ENCODE measurements around the gene APOBEC3C.

APOBEC3C gene

GRCh38 chr22:39013942-39014722 is at the start of gene APOBEC3C:
APOBEC3C (plus strand) TSS chr22:39014257; CDS start chr22:39014363, 106 bp downstream.
- Histone ChIP-seq H3K27me3 (ENCODE audit: control insufficient read depth, insufficient read depth, low read length) (no peaks in the 10 kb centered on the region), H3K4me1 (ENCODE audit: control insufficient read depth, insufficient read depth, low read length) (peaks cover 40% of the 10 kb centered on the region), H3K36me3 (ENCODE audit: control insufficient read depth, insufficient read depth, low read length) (no peaks in the 10 kb centered on the region), H3K9me3 (ENCODE audit: control insufficient read depth, insufficient read depth, low read length) (no peaks in the 10 kb centered on the region), H3K9ac (ENCODE audit: low read depth, low read length) (peak within 1 kb of the TSS; percentile 9; the same call in 1 of the 2 replicates), H3K27ac (ENCODE audit: low read depth, low read length) (peak within 1 kb of the TSS; percentile 76), H3K4me3 (ENCODE audit: low read depth, low read length) (peak within 1 kb of the TSS; percentile 39)

GRCh38 chr22:38964306-38964705 is 49.8 kb upstream of the APOBEC3C start:
- Histone ChIP-seq H3K9me3 (ENCODE audit: control insufficient read depth, insufficient read depth, low read length) (no peaks in the 10 kb centered on the region), H3K9ac (ENCODE audit: low read depth, low read length) (no peak overlapping the region), H3K4me1 (ENCODE audit: control insufficient read depth, insufficient read depth, low read length) (no peaks in the 10 kb centered on the region), H3K4me3 (ENCODE audit: low read depth, low read length) (no peak overlapping the region), H3K27me3 (ENCODE audit: control insufficient read depth, insufficient read depth, low read length) (no peaks in the 10 kb centered on the region), H3K36me3 (ENCODE audit: control insufficient read depth, insufficient read depth, low read length) (no peaks in the 10 kb centered on the region), H3K27ac (ENCODE audit: low read depth, low read length) (no peak overlapping the region)

- no peaks in the 10 kb centered on the region for H3K4me1 ChIP-seq (ENCODE audit: control insufficient read depth, insufficient read depth, low read length)
- no peaks in the 10 kb centered on the region for H3K36me3 ChIP-seq (ENCODE audit: control insufficient read depth, insufficient read depth, low read length)
- H3K9me3 ChIP-seq (ENCODE audit: control insufficient read depth, insufficient read depth, low read length): no peaks in the 10 kb centered on the region
- H3K4me3 ChIP-seq (ENCODE audit: low read depth, low read length): no peak overlapping the region
- H3K27me3 ChIP-seq (ENCODE audit: control insufficient read depth, insufficient read depth, low read length): no peaks in the 10 kb centered on the region
- no peak overlapping the region for H3K27ac ChIP-seq (ENCODE audit: low read depth, low read length)
- H3K9ac ChIP-seq (ENCODE audit: low read depth, low read length): no peak overlapping the region
Observed at GRCh38 chr22:38964989-38965388, 49.1 kb upstream of the APOBEC3C start.

GRCh38 chr22:38965614-38966379 is 48.3 kb upstream of the APOBEC3C start:
- no peak overlapping the region for H3K9ac ChIP-seq (ENCODE audit: low read depth, low read length)
- H3K4me3 ChIP-seq (ENCODE audit: low read depth, low read length): no peak overlapping the region
- no peaks in the 10 kb centered on the region for H3K36me3 ChIP-seq (ENCODE audit: control insufficient read depth, insufficient read depth, low read length)
- H3K27ac ChIP-seq (ENCODE audit: low read depth, low read length): no peak overlapping the region
- no peaks in the 10 kb centered on the region for H3K27me3 ChIP-seq (ENCODE audit: control insufficient read depth, insufficient read depth, low read length)
- no peaks in the 10 kb centered on the region for H3K4me1 ChIP-seq (ENCODE audit: control insufficient read depth, insufficient read depth, low read length)
- H3K9me3 ChIP-seq (ENCODE audit: control insufficient read depth, insufficient read depth, low read length): no peaks in the 10 kb centered on the region

- Histone ChIP-seq H3K4me3 (ENCODE audit: low read depth, low read length) (no peak overlapping the region), H3K27me3 (ENCODE audit: control insufficient read depth, insufficient read depth, low read length) (no peaks in the 10 kb centered on the region), H3K9ac (ENCODE audit: low read depth, low read length) (no peak overlapping the region), H3K9me3 (ENCODE audit: control insufficient read depth, insufficient read depth, low read length) (no peaks in the 10 kb centered on the region), H3K4me1 (ENCODE audit: control insufficient read depth, insufficient read depth, low read length) (no peaks in the 10 kb centered on the region), H3K36me3 (ENCODE audit: control insufficient read depth, insufficient read depth, low read length) (no peaks in the 10 kb centered on the region), H3K27ac (ENCODE audit: low read depth, low read length) (no peak overlapping the region)
Observed at GRCh38 chr22:38966380-38966702, 47.7 kb upstream of the APOBEC3C start.

- Histone ChIP-seq H3K9me3 (ENCODE audit: control insufficient read depth, insufficient read depth, low read length) (no peaks in the 10 kb centered on the region), H3K4me3 (ENCODE audit: low read depth, low read length) (no peak overlapping the region), H3K9ac (ENCODE audit: low read depth, low read length) (no peak overlapping the region), H3K27me3 (ENCODE audit: control insufficient read depth, insufficient read depth, low read length) (no peaks in the 10 kb centered on the region), H3K4me1 (ENCODE audit: control insufficient read depth, insufficient read depth, low read length) (no peaks in the 10 kb centered on the region), H3K36me3 (ENCODE audit: control insufficient read depth, insufficient read depth, low read length) (no peaks in the 10 kb centered on the region), H3K27ac (ENCODE audit: low read depth, low read length) (no peak overlapping the region)
Observed at GRCh38 chr22:38966942-38967341, 47.1 kb upstream of the APOBEC3C start.

GRCh38 chr22:38967451-38968450 is 46.3 kb upstream of the APOBEC3C start:
- Histone ChIP-seq H3K27me3 (ENCODE audit: control insufficient read depth, insufficient read depth, low read length) (no peaks in the 10 kb centered on the region), H3K36me3 (ENCODE audit: control insufficient read depth, insufficient read depth, low read length) (no peaks in the 10 kb centered on the region), H3K4me1 (ENCODE audit: control insufficient read depth, insufficient read depth, low read length) (no peaks in the 10 kb centered on the region), H3K4me3 (ENCODE audit: low read depth, low read length) (no peak overlapping the region), H3K9me3 (ENCODE audit: control insufficient read depth, insufficient read depth, low read length) (no peaks in the 10 kb centered on the region), H3K9ac (ENCODE audit: low read depth, low read length) (no peak overlapping the region), H3K27ac (ENCODE audit: low read depth, low read length) (no peak overlapping the region)

- H3K4me1 ChIP-seq (ENCODE audit: control insufficient read depth, insufficient read depth, low read length): no peaks in the 10 kb centered on the region
- H3K9me3 ChIP-seq (ENCODE audit: control insufficient read depth, insufficient read depth, low read length): no peaks in the 10 kb centered on the region
- no peaks in the 10 kb centered on the region for H3K36me3 ChIP-seq (ENCODE audit: control insufficient read depth, insufficient read depth, low read length)
- no peak overlapping the region for H3K4me3 ChIP-seq (ENCODE audit: low read depth, low read length)
- H3K9ac ChIP-seq (ENCODE audit: low read depth, low read length): no peak overlapping the region
- no peak overlapping the region for H3K27ac ChIP-seq (ENCODE audit: low read depth, low read length)
- H3K27me3 ChIP-seq (ENCODE audit: control insufficient read depth, insufficient read depth, low read length): no peaks in the 10 kb centered on the region
Observed at GRCh38 chr22:38968801-38969200, 45.3 kb upstream of the APOBEC3C start.

GRCh38 chr22:38970551-38970950 is 43.5 kb upstream of the APOBEC3C start:
- Histone ChIP-seq H3K36me3 (ENCODE audit: control insufficient read depth, insufficient read depth, low read length) (no peaks in the 10 kb centered on the region), H3K9ac (ENCODE audit: low read depth, low read length) (no peak overlapping the region), H3K4me3 (ENCODE audit: low read depth, low read length) (no peak overlapping the region), H3K27me3 (ENCODE audit: control insufficient read depth, insufficient read depth, low read length) (no peaks in the 10 kb centered on the region), H3K9me3 (ENCODE audit: control insufficient read depth, insufficient read depth, low read length) (no peaks in the 10 kb centered on the region), H3K4me1 (ENCODE audit: control insufficient read depth, insufficient read depth, low read length) (no peaks in the 10 kb centered on the region), H3K27ac (ENCODE audit: low read depth, low read length) (no peak overlapping the region)

- Histone ChIP-seq H3K9me3 (ENCODE audit: control insufficient read depth, insufficient read depth, low read length) (no peaks in the 10 kb centered on the region; the same call in 1 of the 2 replicates), H3K4me1 (ENCODE audit: control insufficient read depth, insufficient read depth, low read length) (no peaks in the 10 kb centered on the region), H3K27me3 (ENCODE audit: control insufficient read depth, insufficient read depth, low read length) (no peaks in the 10 kb centered on the region), H3K27ac (ENCODE audit: low read depth, low read length) (no peak overlapping the region), H3K4me3 (ENCODE audit: low read depth, low read length) (no peak overlapping the region), H3K36me3 (ENCODE audit: control insufficient read depth, insufficient read depth, low read length) (no peaks in the 10 kb centered on the region), H3K9ac (ENCODE audit: low read depth, low read length) (no peak overlapping the region)
Observed at GRCh38 chr22:38971202-38971601, 42.9 kb upstream of the APOBEC3C start.

Measured in HUES48 (cell line).